ENCODE data around the gene ZNHIT2. TPM values are rescaled to one million over a fixed set of nuclear protein-coding genes. Genes with fewer than 3 reads are reported as not detected.

ZNHIT2 gene
- total and polyA plus RNA-seq, 2 of the 13 experiments (the other 11 are each of a cell fraction or from before 2014, with no cell fraction given) = 1.1 to 6.5 TPM

DNA sequence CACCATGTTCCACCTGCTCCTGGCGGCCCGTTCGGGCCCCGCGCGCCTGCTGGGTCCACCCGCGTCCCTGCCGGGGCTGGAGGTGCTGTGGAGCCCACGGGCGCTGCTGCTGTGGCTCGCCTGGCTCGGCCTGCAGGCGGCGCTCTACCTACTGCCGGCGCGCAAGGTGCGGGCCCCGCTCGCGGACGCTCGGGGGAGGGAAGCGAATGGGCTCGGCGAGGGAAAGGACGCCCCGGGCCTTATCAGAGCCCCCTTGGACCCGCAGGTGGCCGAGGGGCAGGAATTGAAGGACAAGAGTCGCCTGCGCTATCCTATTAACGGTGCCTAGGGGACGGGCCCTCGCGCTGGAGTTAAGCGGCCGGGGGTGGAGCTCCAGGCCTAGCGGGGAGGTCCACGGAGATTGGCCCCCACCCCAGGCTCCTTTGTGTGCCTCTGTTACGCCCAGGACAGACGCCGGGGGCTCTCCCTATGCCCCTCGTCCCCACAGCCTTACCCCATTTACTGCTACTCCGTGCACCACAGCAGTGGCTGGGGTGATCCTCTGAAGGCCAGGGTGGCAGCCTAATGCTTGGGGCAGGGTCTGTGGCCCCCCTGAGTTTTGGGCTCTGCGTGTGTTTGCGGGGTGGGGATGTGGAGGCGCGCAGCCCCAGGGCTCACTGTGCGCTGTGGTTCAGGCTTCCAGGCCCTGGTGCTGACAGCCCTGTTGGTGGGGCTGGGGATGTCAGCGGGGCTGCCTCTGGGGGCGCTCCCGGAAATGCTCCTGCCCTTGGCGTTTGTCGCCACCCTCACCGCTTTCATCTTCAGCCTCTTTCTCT, 4.7 kb downstream of the ZNHIT2 start (continued):
- TF ChIP-seq, protein P1, sequence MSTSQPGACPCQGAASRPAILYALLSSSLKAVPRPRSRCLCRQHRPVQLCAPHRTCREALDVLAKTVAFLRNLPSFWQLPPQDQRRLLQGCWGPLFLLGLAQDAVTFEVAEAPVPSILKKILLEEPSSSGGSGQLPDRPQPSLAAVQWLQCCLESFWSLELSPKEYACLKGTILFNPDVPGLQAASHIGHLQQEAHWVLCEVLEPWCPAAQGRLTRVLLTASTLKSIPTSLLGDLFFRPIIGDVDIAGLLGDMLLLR (CRISPR knock-in tag; IDR thresholded peaks at IDR 0.05) = peak; percentile 78; the same call in 1 of the 2 replicates
- TF ChIP-seq ZBTB38 (CRISPR knock-in tag; IDR thresholded peaks at IDR 0.05) (peak; percentile 12; the same call in 1 of the 2 replicates), SRSF4 (IDR thresholded peaks at IDR 0.05; ENCODE audit: low read depth, low read length, poor library complexity, severe bottlenecking) (no peak), JARID2 (CRISPR knock-in tag; IDR thresholded peaks at IDR 0.05; ENCODE audit: insufficient replicate concordance) (no peak), U2AF2 (IDR thresholded peaks at IDR 0.05; ENCODE audit: low read depth, low read length) (no peak), ASH2L (IDR thresholded peaks at IDR 0.05; ENCODE audit: insufficient read length, low read depth, low read length) (no peak), JUN (CRISPR knock-in tag; IDR thresholded peaks at IDR 0.05) (no peak), ZNF333 (CRISPR knock-in tag; IDR thresholded peaks at IDR 0.05; ENCODE audit: borderline replicate concordance) (peak; percentile 58; the same call in 1 of the 2 replicates), ZNF780A (CRISPR knock-in tag; IDR thresholded peaks at IDR 0.05) (peak; percentile 52; the same call in 1 of the 2 replicates), POLR2G (IDR thresholded peaks at IDR 0.05; ENCODE audit: low read depth, low read length) (0 out of 2 replicates have a peak, but pooled peaks have one; percentile 27), CHCHD3 (CRISPR knock-in tag; IDR thresholded peaks at IDR 0.05) (no peak), RBM39 (IDR thresholded peaks at IDR 0.05; ENCODE audit: low read depth, low read length, poor library complexity, severe bottlenecking) (no peak), SYNCRIP (IDR thresholded peaks at IDR 0.05; ENCODE audit: insufficient read depth, low read depth, low read length) (no peak), NFATC3 (CRISPR knock-in tag; IDR thresholded peaks at IDR 0.05) (no peak), TBP (CRISPR knock-in tag; IDR thresholded peaks at IDR 0.05) (no peak), REL (CRISPR knock-in tag; conservative IDR thresholded peaks at IDR 0.05) (0 out of 2 replicates have a peak, but pooled peaks have one; percentile 36), ZNF768 (CRISPR knock-in tag; IDR thresholded peaks at IDR 0.05) (0 out of 2 replicates have a peak, but pooled peaks have one; percentile 61)
- TF ChIP-seq, protein P2, sequence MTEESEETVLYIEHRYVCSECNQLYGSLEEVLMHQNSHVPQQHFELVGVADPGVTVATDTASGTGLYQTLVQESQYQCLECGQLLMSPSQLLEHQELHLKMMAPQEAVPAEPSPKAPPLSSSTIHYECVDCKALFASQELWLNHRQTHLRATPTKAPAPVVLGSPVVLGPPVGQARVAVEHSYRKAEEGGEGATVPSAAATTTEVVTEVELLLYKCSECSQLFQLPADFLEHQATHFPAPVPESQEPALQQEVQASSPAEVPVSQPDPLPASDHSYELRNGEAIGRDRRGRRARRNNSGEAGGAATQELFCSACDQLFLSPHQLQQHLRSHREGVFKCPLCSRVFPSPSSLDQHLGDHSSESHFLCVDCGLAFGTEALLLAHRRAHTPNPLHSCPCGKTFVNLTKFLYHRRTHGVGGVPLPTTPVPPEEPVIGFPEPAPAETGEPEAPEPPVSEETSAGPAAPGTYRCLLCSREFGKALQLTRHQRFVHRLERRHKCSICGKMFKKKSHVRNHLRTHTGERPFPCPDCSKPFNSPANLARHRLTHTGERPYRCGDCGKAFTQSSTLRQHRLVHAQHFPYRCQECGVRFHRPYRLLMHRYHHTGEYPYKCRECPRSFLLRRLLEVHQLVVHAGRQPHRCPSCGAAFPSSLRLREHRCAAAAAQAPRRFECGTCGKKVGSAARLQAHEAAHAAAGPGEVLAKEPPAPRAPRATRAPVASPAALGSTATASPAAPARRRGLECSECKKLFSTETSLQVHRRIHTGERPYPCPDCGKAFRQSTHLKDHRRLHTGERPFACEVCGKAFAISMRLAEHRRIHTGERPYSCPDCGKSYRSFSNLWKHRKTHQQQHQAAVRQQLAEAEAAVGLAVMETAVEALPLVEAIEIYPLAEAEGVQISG (CRISPR knock-in tag; IDR thresholded peaks at IDR 0.05) = peak; percentile 83
- TF ChIP-seq, protein P3, sequence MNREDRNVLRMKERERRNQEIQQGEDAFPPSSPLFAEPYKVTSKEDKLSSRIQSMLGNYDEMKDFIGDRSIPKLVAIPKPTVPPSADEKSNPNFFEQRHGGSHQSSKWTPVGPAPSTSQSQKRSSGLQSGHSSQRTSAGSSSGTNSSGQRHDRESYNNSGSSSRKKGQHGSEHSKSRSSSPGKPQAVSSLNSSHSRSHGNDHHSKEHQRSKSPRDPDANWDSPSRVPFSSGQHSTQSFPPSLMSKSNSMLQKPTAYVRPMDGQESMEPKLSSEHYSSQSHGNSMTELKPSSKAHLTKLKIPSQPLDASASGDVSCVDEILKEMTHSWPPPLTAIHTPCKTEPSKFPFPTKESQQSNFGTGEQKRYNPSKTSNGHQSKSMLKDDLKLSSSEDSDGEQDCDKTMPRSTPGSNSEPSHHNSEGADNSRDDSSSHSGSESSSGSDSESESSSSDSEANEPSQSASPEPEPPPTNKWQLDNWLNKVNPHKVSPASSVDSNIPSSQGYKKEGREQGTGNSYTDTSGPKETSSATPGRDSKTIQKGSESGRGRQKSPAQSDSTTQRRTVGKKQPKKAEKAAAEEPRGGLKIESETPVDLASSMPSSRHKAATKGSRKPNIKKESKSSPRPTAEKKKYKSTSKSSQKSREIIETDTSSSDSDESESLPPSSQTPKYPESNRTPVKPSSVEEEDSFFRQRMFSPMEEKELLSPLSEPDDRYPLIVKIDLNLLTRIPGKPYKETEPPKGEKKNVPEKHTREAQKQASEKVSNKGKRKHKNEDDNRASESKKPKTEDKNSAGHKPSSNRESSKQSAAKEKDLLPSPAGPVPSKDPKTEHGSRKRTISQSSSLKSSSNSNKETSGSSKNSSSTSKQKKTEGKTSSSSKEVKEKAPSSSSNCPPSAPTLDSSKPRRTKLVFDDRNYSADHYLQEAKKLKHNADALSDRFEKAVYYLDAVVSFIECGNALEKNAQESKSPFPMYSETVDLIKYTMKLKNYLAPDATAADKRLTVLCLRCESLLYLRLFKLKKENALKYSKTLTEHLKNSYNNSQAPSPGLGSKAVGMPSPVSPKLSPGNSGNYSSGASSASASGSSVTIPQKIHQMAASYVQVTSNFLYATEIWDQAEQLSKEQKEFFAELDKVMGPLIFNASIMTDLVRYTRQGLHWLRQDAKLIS (CRISPR knock-in tag; IDR thresholded peaks at IDR 0.05) = 0 out of 2 replicates have a peak, but pooled peaks have one; percentile 50
